Nephron progenitor cell (in vitro differentiated cells): ENCODE data around the gene AGTRAP.

ENCODE experiments used
- DNase-seq: peaks from one replicate; pipeline ENCODE4 v3.0.0; 2021
- H3K27ac Mint-ChIP-seq: 2 replicates; pipeline ENCODE4 v1.8.0; 2021; ENCODE audit warnings: mild to moderate bottlenecking, moderate library complexity, mixed read lengths
- H3K27me3 Mint-ChIP-seq: 2 replicates; pipeline ENCODE4 v1.8.0; 2021; ENCODE audit warnings: mild to moderate bottlenecking, low read depth, mixed read lengths; ENCODE audit not compliant: poor library complexity
- H3K36me3 Mint-ChIP-seq: 2 replicates; pipeline ENCODE4 v1.8.0; 2021; ENCODE audit warnings: low read depth, mixed read lengths
- H3K4me1 Mint-ChIP-seq: 2 replicates; pipeline ENCODE4 v1.8.0; 2021; ENCODE audit warnings: mixed read lengths
- H3K4me3 Mint-ChIP-seq: 2 replicates; pipeline ENCODE4 v1.8.0; 2021; ENCODE audit warnings: mild to moderate bottlenecking, moderate library complexity, mixed read lengths
- H3K9me3 Mint-ChIP-seq: 2 replicates; pipeline ENCODE4 v1.8.0; 2021; ENCODE audit warnings: mild to moderate bottlenecking, moderate library complexity, mixed read lengths
- TF ChIP-seq, protein P1 (sequence below): fragments of 200-600 bp; sonication (generic); IDR thresholded peaks from 2 replicates; pipeline ENCODE4 v1.5.0; 2021; ENCODE audit warnings: antibody characterized with exemption

AGTRAP gene

DNA sequence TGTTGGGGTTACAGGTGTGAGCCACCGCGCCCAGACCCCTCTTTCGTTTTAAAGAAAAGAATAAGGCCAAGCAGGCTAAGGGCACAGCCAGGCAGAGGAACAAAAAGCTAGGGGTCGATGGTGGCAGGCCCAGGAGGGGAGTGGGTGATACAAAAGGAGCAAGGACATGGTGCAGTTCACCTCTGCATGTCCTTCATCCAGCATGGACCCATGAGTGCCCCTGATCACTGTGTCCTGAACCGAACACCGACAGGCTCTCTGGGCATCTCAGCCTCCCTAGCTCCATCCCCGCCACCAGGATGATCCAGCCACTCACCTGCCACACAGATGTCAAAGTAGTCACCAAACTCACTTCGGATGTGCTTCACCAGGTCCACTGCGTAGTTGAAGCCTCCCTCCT lies 64.0 kb downstream of the AGTRAP start:
- Mint-ChIP-seq H3K4me1 (peaks cover 80% of the 10 kb centered on the region), H3K27me3 (no peaks in the 10 kb centered on the region), H3K9me3 (no peaks in the 10 kb centered on the region), H3K27ac (peak overlapping the region; percentile 69), H3K36me3 (peaks cover 25% of the 10 kb centered on the region), H3K4me3 (no peak overlapping the region)
- TF ChIP-seq, protein P1, sequence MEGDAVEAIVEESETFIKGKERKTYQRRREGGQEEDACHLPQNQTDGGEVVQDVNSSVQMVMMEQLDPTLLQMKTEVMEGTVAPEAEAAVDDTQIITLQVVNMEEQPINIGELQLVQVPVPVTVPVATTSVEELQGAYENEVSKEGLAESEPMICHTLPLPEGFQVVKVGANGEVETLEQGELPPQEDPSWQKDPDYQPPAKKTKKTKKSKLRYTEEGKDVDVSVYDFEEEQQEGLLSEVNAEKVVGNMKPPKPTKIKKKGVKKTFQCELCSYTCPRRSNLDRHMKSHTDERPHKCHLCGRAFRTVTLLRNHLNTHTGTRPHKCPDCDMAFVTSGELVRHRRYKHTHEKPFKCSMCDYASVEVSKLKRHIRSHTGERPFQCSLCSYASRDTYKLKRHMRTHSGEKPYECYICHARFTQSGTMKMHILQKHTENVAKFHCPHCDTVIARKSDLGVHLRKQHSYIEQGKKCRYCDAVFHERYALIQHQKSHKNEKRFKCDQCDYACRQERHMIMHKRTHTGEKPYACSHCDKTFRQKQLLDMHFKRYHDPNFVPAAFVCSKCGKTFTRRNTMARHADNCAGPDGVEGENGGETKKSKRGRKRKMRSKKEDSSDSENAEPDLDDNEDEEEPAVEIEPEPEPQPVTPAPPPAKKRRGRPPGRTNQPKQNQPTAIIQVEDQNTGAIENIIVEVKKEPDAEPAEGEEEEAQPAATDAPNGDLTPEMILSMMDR: no peak
- no peak for DNase-seq

DNA sequence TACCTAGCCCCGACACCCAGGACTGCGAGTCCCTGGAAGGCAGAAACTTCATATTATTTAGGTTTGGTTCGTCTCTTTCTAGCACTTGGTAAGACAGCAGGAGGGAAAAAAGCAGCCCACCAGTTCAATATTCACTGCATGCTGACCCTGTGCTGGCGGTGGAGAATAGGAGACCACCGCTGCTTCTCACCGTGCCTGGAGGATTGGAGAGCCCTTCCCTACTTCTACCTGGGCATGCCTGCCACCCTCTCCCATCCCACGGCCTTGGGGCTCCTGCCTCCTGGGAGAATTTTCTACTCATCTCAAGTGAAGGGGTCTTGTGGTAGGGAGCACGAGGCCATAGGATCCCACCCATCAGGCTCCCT lies 64.4 kb downstream of the AGTRAP start:
- H3K4me1 Mint-ChIP-seq: peaks cover 78% of the 10 kb centered on the region
- DNase-seq: no peak
- H3K36me3 Mint-ChIP-seq: peaks cover 21% of the 10 kb centered on the region
- TF ChIP-seq, protein P1: no peak
- H3K27ac Mint-ChIP-seq: peak overlapping the region; percentile 69
- H3K27me3 Mint-ChIP-seq: no peaks in the 10 kb centered on the region
- no peak overlapping the region for H3K4me3 Mint-ChIP-seq
- H3K9me3 Mint-ChIP-seq: no peaks in the 10 kb centered on the region
